Activated CD8-positive, alpha-beta memory T cell treated with anti-CD3 and anti-CD28 coated beads for 48 hours (primary cell): ENCODE results near the gene LYL1.

ENCODE experiments used
- DNase-seq, 3 experiments: peaks; one replicate each; pipeline ENCODE4 v3.0.0-alpha.2; 2020; ENCODE audit warnings: low read depth in 2 of 3, low spot score in 2 of 3

LYL1 gene

GRCh38 chr19:13109361-13110098, 6.9 kb upstream of the LYL1 start:
- DNase-seq, result no peak

GRCh38 chr19:13104848-13105711, 2.4 kb upstream of the LYL1 start:
- no peak for DNase-seq

GRCh38 chr19:13104360-13104847, 1.7 kb upstream of the LYL1 start:
- peak in 1 of 3 experiments; percentile 69 for DNase-seq

GRCh38 chr19:13103581-13104359, 1.1 kb upstream of the LYL1 start:
- DNase-seq, result no peak

- no peak for DNase-seq
Observed at GRCh38 chr19:13102416-13102665, 317 bp downstream of the LYL1 start.

- no peak for DNase-seq
Observed at GRCh38 chr19:13101590-13102415, 855 bp downstream of the LYL1 start.

GRCh38 chr19:13100841-13101589, 1.6 kb downstream of the LYL1 start:
- no peak for DNase-seq

GRCh38 chr19:13100031-13100588, 2.5 kb downstream of the LYL1 start:
- DNase-seq, result no peak

- no peak for DNase-seq
Observed at GRCh38 chr19:13099073-13099999, 3.3 kb downstream of the LYL1 start.

- DNase-seq, result no peak
Observed at GRCh38 chr19:13098277-13099072, 4.2 kb downstream of the LYL1 start.

GRCh38 chr19:13097463-13098258, 5.0 kb downstream of the LYL1 start:
- no peak for DNase-seq

- no peak for DNase-seq
Observed at GRCh38 chr19:13097033-13097462, 5.6 kb downstream of the LYL1 start.

GRCh38 chr19:13095934-13096927, 6.4 kb downstream of the LYL1 start:
- DNase-seq, result no peak

- DNase-seq, result no peak
Observed at GRCh38 chr19:13095393-13095784, 7.3 kb downstream of the LYL1 start.

- no peak for DNase-seq
Observed at GRCh38 chr19:13094771-13095392, 7.8 kb downstream of the LYL1 start.
